ENCODE data around the gene LXN. TPM values are rescaled to one million over a fixed set of nuclear protein-coding genes. Genes with fewer than 3 reads are reported as not detected.
"Not testable (repeated sequence)": the region's sequence is repeated elsewhere in the genome, so short reads cannot be mapped to it uniquely, and the experiment has no call there.

Gene LXN
- total and polyA plus RNA-seq, 2 of the 8 experiments (the other 6 are each of a cell fraction or from before 2014, with no cell fraction given): 3.2 to 4.7 TPM

DNA sequence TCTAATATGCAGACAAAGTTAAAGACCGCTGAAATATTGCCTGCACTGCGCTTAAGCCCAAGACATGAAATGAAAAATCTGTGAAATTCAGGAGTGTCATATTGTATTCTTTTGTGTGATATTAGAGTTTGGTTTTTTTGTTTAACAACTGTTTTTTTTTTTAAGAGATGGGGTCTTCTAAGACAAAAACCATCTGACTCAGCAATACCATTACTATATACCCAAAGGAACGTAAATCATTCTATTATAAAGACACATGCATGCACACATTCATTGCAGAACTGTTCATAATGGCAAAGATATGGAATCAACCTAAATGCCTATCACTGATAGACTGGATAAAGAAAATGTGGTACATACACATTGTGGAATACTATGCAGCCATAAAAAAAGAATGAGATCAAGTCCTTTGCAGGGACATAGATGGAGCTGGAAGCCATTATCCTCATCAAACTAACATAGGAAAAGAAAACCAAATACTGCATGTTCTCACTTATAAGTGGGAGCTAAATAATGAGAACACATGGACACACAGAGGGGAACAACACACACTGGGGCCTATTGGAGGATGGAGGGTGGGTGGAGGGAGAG lies 21.5 kb upstream of the LXN start:
- H3K27me3 ChIP-seq (replicated peaks in 1 of 4; ENCODE audit: control insufficient read depth in 3 of 4, extremely low read depth in 1 of 4, insufficient read depth in 3 of 4, low read length in 3 of 4); H4K91ac ChIP-seq (replicated peaks; ENCODE audit: insufficient read length, low read length); H2BK5ac ChIP-seq (ENCODE audit: low read depth, low read length); H2BK20ac ChIP-seq (ENCODE audit: low read length); H3K56ac ChIP-seq (replicated peaks; ENCODE audit: insufficient read length, low read depth, low read length); H3K79me2 ChIP-seq (ENCODE audit: control insufficient read depth in 1 of 2, insufficient read depth in 2 of 2, low read length in 2 of 2); H3K4ac ChIP-seq (replicated peaks; ENCODE audit: insufficient read length, low read depth, low read length); H2BK15ac ChIP-seq (ENCODE audit: low read length); H2AFZ ChIP-seq (ENCODE audit: low read length); H3K4me3 ChIP-seq (ENCODE audit: extremely low read depth in 1 of 4, insufficient read depth in 2 of 4, low read depth in 3 of 4, low read length in 4 of 4); H3K18ac ChIP-seq (ENCODE audit: extremely low read depth, low read length); H4K8ac ChIP-seq (ENCODE audit: extremely low read depth, insufficient read depth, low read length); H4K20me1 ChIP-seq (replicated peaks in 1 of 2; ENCODE audit: control insufficient read depth in 1 of 2, insufficient read depth in 2 of 2, low read length in 2 of 2); H3K27ac ChIP-seq (ENCODE audit: low read depth, low read length); DNase-seq (ENCODE audit: low read depth in 1 of 2, low spot score in 2 of 2); H3K4me1 ChIP-seq (replicated peaks in 1 of 4; ENCODE audit: control insufficient read depth in 3 of 4, insufficient read depth in 4 of 4, low read length in 3 of 4); H3K9me3 ChIP-seq (ENCODE audit: insufficient read depth in 2 of 2, low read depth in 1 of 2, low read length in 1 of 2); H3K79me1 ChIP-seq (ENCODE audit: low read depth, low read length); H3K14ac ChIP-seq (ENCODE audit: insufficient read length); H2BK120ac ChIP-seq (replicated peaks; ENCODE audit: low read depth, low read length); FAIRE-seq; H2AK5ac ChIP-seq (ENCODE audit: low read depth, low read length); H4K5ac ChIP-seq (ENCODE audit: insufficient read length, low read depth, low read length); H3K4me2 ChIP-seq (ENCODE audit: insufficient read depth in 1 of 2, low read depth in 2 of 2, low read length in 2 of 2); H2BK12ac ChIP-seq (ENCODE audit: low read depth, low read length); H3K23me2 ChIP-seq (ENCODE audit: low read depth, low read length); H3K23ac ChIP-seq (ENCODE audit: insufficient read length); H3K9ac ChIP-seq (replicated peaks in 1 of 4; ENCODE audit: extremely low read depth in 1 of 4, low read depth in 3 of 4, low read length in 3 of 4): not testable (repeated sequence)
- ChIA-PET POLR2A (ENCODE audit: partially characterized antibody) (interaction anchor here (0.8 to 0.9 kb wide), 2 partner anchors 9 to 344 kb away, joined by 3 read pairs; no protein-coding TSS in a partner anchor), CTCF (ENCODE audit: partially characterized antibody) (interaction anchor here (0.8 to 1.2 kb wide), 3 partner anchors 22 to 95 kb away, joined by 3 to 4 read pairs (median 3); partner anchors contain the start of gene LXN)
- H3K36me3 ChIP-seq (ENCODE audit: control insufficient read depth in 2 of 4, insufficient read depth in 4 of 4, low read length in 3 of 4): peaks cover 0 to 13% (median 3%) of the 10 kb centered on the region in 4 experiments; a peak in 4 of 8 replicates
- 77% methylated on average over 3 of the region's 3 CpGs; no CpG with 5 or more reads in 1 of the 2 experiments for WGBS, 2 experiments (ENCODE audit: extremely low coverage in 1 of 2, insufficient coverage in 1 of 2, insufficient read length in 1 of 2, insufficient replicate concordance in 2 of 2, low coverage in 1 of 2, low lambda C conversion rate in 2 of 2, missing lambda C conversion rate in 1 of 2)

Measured in H1 (cell line).